ENCODE measurements around the gene LMTK2. TPM values are rescaled to one million over a fixed set of nuclear protein-coding genes. Genes with fewer than 3 reads are reported as not detected.
A peak's percentile ranks its signal among the peaks of the same experiment; 100 is the strongest.
"Not testable (repeated sequence)": the region's sequence is repeated elsewhere in the genome, so short reads cannot be mapped to it uniquely, and the experiment has no call there.

The LMTK2 gene
- total and polyA plus RNA-seq, 5 experiments from 2014 or later: 1.8 to 27.9 (median 4.9) TPM

GRCh38 chr7:98212532-98213041 is 105.9 kb downstream of the LMTK2 start:
- ATAC-seq (no peak), DNase-seq (no peak)
- H3K36me3 Mint-ChIP-seq: peaks cover 0 to 20% (median 0%) of the 10 kb centered on the region in 3 donors
- peaks cover 2 to 17% (median 9%) of the 10 kb centered on the region in 4 donors for H3K4me1 Mint-ChIP-seq
- peak overlapping the region in 3 of 10 donors; percentile 5 to 68 (median 43) for H3K27ac Mint-ChIP-seq
- POLR2A ChIA-PET: interaction anchor here (1.0 to 4.6 kb wide), 5 partner anchors 9 to 38 kb away, joined by 3 to 21 read pairs (median 4); no protein-coding TSS in a partner anchor
- peak overlapping the region in 8 of 10 donors; percentile 6 to 62 (median 46) for H3K4me3 Mint-ChIP-seq
- H3K27me3 Mint-ChIP-seq: no peaks in the 10 kb centered on the region
- H3K9me3 Mint-ChIP-seq: no peaks in the 10 kb centered on the region

GRCh38 chr7:98213296-98213887 is 106.7 kb downstream of the LMTK2 start:
- Mint-ChIP-seq H3K9me3 (no peaks in the 10 kb centered on the region), H3K27ac (peak overlapping the region in 6 of 10 donors; percentile 27 to 79 (median 58)), H3K4me1 (peaks cover 6 to 21% (median 12%) of the 10 kb centered on the region in 4 donors), H3K4me3 (peak overlapping the region in 5 of 10 donors; percentile 19 to 62 (median 44)), H3K36me3 (peaks cover 0 to 23% (median 0%) of the 10 kb centered on the region in 3 donors), H3K27me3 (no peaks in the 10 kb centered on the region)
- POLR2A ChIA-PET: interaction anchor here (1.1 to 4.6 kb wide), 5 partner anchors 10 to 38 kb away, joined by 3 to 21 read pairs (median 11); no protein-coding TSS in a partner anchor
- DNase-seq (no peak), ATAC-seq (no peak)

GRCh38 chr7:98213888-98214810 is 107.5 kb downstream of the LMTK2 start:
- ATAC-seq: peak in 1 of 2 donors; percentile 8
- no peaks in the 10 kb centered on the region for H3K9me3 Mint-ChIP-seq
- no peaks in the 10 kb centered on the region for H3K27me3 Mint-ChIP-seq
- POLR2A ChIA-PET: interaction anchor here (2.1 to 4.6 kb wide), 2 partner anchors 11 to 37 kb away, joined by 11 to 17 read pairs; no protein-coding TSS in a partner anchor
- H3K4me3 Mint-ChIP-seq: peak overlapping the region in 2 of 10 donors; percentile 19 to 44
- H3K27ac Mint-ChIP-seq: peak overlapping the region in 6 of 10 donors; percentile 19 to 79 (median 58)
- peaks cover 0 to 26% (median 5%) of the 10 kb centered on the region in 3 donors for H3K36me3 Mint-ChIP-seq
- DNase-seq: no peak
- H3K4me1 Mint-ChIP-seq: peaks cover 12 to 26% (median 20%) of the 10 kb centered on the region in 4 donors

GRCh38 chr7:98214811-98215321 is 108.2 kb downstream of the LMTK2 start:
- Mint-ChIP-seq H3K4me1 (peaks cover 13 to 28% (median 22%) of the 10 kb centered on the region in 4 donors), H3K36me3 (peaks cover 0 to 31% (median 7%) of the 10 kb centered on the region in 3 donors), H3K9me3 (no peaks in the 10 kb centered on the region), H3K4me3 (no peak overlapping the region), H3K27me3 (no peaks in the 10 kb centered on the region), H3K27ac (peak overlapping the region in 1 of 10 donors; percentile 84)
- ATAC-seq (no peak), DNase-seq (no peak)
- POLR2A ChIA-PET: interaction anchor here (2.1 to 4.6 kb wide), 2 partner anchors 12 to 36 kb away, joined by 11 to 17 read pairs; no protein-coding TSS in a partner anchor

GRCh38 chr7:98215561-98216495 is 109.2 kb downstream of the LMTK2 start:
- Mint-ChIP-seq H3K27me3 (no peaks in the 10 kb centered on the region), H3K4me3 (peak overlapping the region in 1 of 10 donors; percentile 6), H3K27ac (peak overlapping the region in 8 of 10 donors; percentile 6 to 84 (median 53)), H3K4me1 (peaks cover 13 to 28% (median 21%) of the 10 kb centered on the region in 4 donors), H3K9me3 (no peaks in the 10 kb centered on the region), H3K36me3 (peaks cover 0 to 38% (median 7%) of the 10 kb centered on the region in 3 donors)
- DNase-seq (peak in 1 of 10 donors; percentile 57), ATAC-seq (no peak)
- POLR2A ChIA-PET: interaction anchor here (0.6 to 2.1 kb wide), 3 partner anchors 13 to 54 kb away, joined by 3 to 11 read pairs (median 3); no protein-coding TSS in a partner anchor

GRCh38 chr7:98216941-98217622 is 110.4 kb downstream of the LMTK2 start:
- POLR2A ChIA-PET: interaction anchor here (1.3 kb wide), 1 partner anchor 31 kb away, joined by 3 read pairs; no protein-coding TSS in a partner anchor

GRCh38 chr7:98217623-98218582 is 111.2 kb downstream of the LMTK2 start:
- H3K4me3 Mint-ChIP-seq: peak overlapping the region in 4 of 10 donors; percentile 4 to 46 (median 28)
- peak overlapping the region; percentile 17 to 85 (median 70) for H3K27ac Mint-ChIP-seq
- peaks cover 13 to 22% (median 19%) of the 10 kb centered on the region in 4 donors for H3K4me1 Mint-ChIP-seq
- H3K27me3 Mint-ChIP-seq: no peaks in the 10 kb centered on the region
- H3K36me3 Mint-ChIP-seq: peaks cover 0 to 44% (median 7%) of the 10 kb centered on the region in 3 donors
- ATAC-seq (no peak), DNase-seq (no peak)
- no peaks in the 10 kb centered on the region for H3K9me3 Mint-ChIP-seq
- POLR2A ChIA-PET: interaction anchor here (0.6 to 1.0 kb wide), 2 partner anchors 16 to 17 kb away, joined by 3 to 9 read pairs; no protein-coding TSS in a partner anchor

More at GRCh38 chr7:98216941-98217622, 110.4 kb downstream of the LMTK2 start:
- Mint-ChIP-seq H3K36me3 (peaks cover 0 to 44% (median 7%) of the 10 kb centered on the region in 3 donors), H3K27ac (peak overlapping the region in 2 of 10 donors; percentile 18 to 32), H3K4me3 (no peak overlapping the region), H3K9me3 (no peaks in the 10 kb centered on the region), H3K27me3 (no peaks in the 10 kb centered on the region), H3K4me1 (peaks cover 13 to 23% (median 19%) of the 10 kb centered on the region in 4 donors)
- ATAC-seq (no peak), DNase-seq (no peak)

GRCh38 chr7:98219382-98219781 is 112.7 kb downstream of the LMTK2 start:
- POLR2A ChIA-PET: not testable (repeated sequence)

GRCh38 chr7:98221611-98222532 is 115.2 kb downstream of the LMTK2 start:
- Mint-ChIP-seq H3K4me3 (no peak overlapping the region), H3K4me1 (peaks cover 13 to 23% (median 18%) of the 10 kb centered on the region in 4 donors), H3K27me3 (no peaks in the 10 kb centered on the region), H3K36me3 (peaks cover 0 to 52% (median 9%) of the 10 kb centered on the region in 3 donors), H3K27ac (peak overlapping the region in 1 of 10 donors; percentile 25), H3K9me3 (no peaks in the 10 kb centered on the region)
- ATAC-seq (no peak), DNase-seq (peak in 1 of 10 donors; percentile 61)
- POLR2A ChIA-PET: no interaction called here

More at GRCh38 chr7:98219382-98219781, 112.7 kb downstream of the LMTK2 start:
- not testable (repeated sequence) for H3K27me3 Mint-ChIP-seq, ATAC-seq, DNase-seq, H3K9me3 Mint-ChIP-seq
- H3K36me3 Mint-ChIP-seq: peaks cover 0 to 48% (median 7%) of the 10 kb centered on the region in 3 donors
- peaks cover 13 to 21% (median 19%) of the 10 kb centered on the region in 4 donors for H3K4me1 Mint-ChIP-seq
- peak overlapping the region in 9 of 10 donors; percentile 1 to 85 (median 59) for H3K27ac Mint-ChIP-seq
- peak overlapping the region in 2 of 10 donors; percentile 44 to 45 for H3K4me3 Mint-ChIP-seq
